Endothelial cell of umbilical vein (primary cell): ENCODE measurements around the gene F5. TPM values are rescaled to one million over a fixed set of nuclear protein-coding genes. Genes with fewer than 3 reads are reported as not detected.

Experiments
- BruUV-seq: library from RNA; stranded (reverse); fragments of 400-500 nt; replicated peaks from 2 replicates; lab custom pipeline; 2021; lab: Mats Ljungman, UMichigan
- CTCF ChIA-PET: fragments of 300-600, 350-600 bp; sonication (Branson Sonifier 250); formaldehyde crosslinking; loops from one replicate; lab custom pipeline; 2021; ENCODE audit warnings: antibody characterized with exemption, inconsistent platforms; lab: Charles Lee
- POLR2A ChIA-PET: fragments of 300-600, 350-600 bp; sonication (Branson Sonifier 250); formaldehyde crosslinking; loops from one replicate; lab custom pipeline; 2021; ENCODE audit warnings: antibody characterized with exemption, inconsistent platforms; lab: Charles Lee
- DNase-seq: peaks from one replicate; pipeline ENCODE4 v3.0.0-alpha.2; 2011; ENCODE audit warnings: low read depth, low spot score
- FAIRE-seq: peaks from 2 replicates; lab custom pipeline; 2011; peaks lifted over from hg19 to GRCh38; lab: Jason Lieb, UNC
- H2AFZ ChIP-seq: 2 replicates; pipeline ENCODE4 v1.6.0; 2012; ENCODE audit warnings: low read depth, low read length, control low read depth, inconsistent platforms
- H3K27ac ChIP-seq: 2 replicates; pipeline ENCODE4 v1.5.1; 2011; ENCODE audit warnings: low read depth, mild to moderate bottlenecking, control low read depth, low read length, moderate library complexity; ENCODE audit not compliant: insufficient read depth
- H3K27me3 ChIP-seq, 2 experiments: 2 replicates each; pipeline versions ENCODE4 v1.6.0 to v1.6.1; 2011; ENCODE audit warnings: low read length in 2 of 2, mixed read lengths in 1 of 2; ENCODE audit not compliant: control insufficient read depth in 2 of 2, insufficient read depth in 2 of 2
- H3K36me3 ChIP-seq, 2 experiments: 2 replicates in 1 of 2; 3 replicates in 1 of 2; pipeline ENCODE4 v1.5.1; 2011; ENCODE audit warnings: low read length in 2 of 2, mild to moderate bottlenecking in 1 of 2, moderate library complexity in 1 of 2; ENCODE audit not compliant: control insufficient read depth in 2 of 2, insufficient read depth in 2 of 2; ENCODE audit errors: extremely low read depth in 1 of 2
- H3K4me1 ChIP-seq: 3 replicates; pipeline ENCODE4 v1.5.1; 2011; ENCODE audit warnings: mild to moderate bottlenecking, low read length; ENCODE audit not compliant: control insufficient read depth, insufficient read depth; ENCODE audit errors: extremely low read depth
- H3K4me2 ChIP-seq: 2 replicates; pipeline ENCODE4 v1.6.1; 2011; ENCODE audit warnings: low read length, control low read depth, mixed read lengths; ENCODE audit not compliant: insufficient read depth
- H3K4me3 ChIP-seq, 3 experiments: fragments of 200-600 bp in 1 of 3; sonication (generic), shearing (Covaris generic) in 1 of 3; replicated peaks in 1 of 3; 2 replicates each; pipeline ENCODE4 v1.5.1; 2011 to 2016; ENCODE audit warnings: control low read depth in 3 of 3, low read length in 3 of 3, mild to moderate bottlenecking in 2 of 3, inconsistent platforms in 1 of 3, low read depth in 1 of 3, moderate library complexity in 1 of 3; ENCODE audit not compliant: insufficient read depth in 1 of 3
- H3K79me2 ChIP-seq: 2 replicates; pipeline ENCODE4 v1.6.0; 2012; ENCODE audit warnings: low read length, inconsistent platforms; ENCODE audit not compliant: control insufficient read depth, insufficient read depth
- H3K9ac ChIP-seq: replicated peaks from 2 replicates; pipeline ENCODE3; 2011; ENCODE audit warnings: low read length, control low read depth; ENCODE audit not compliant: insufficient read depth; ENCODE audit errors: extremely low read depth
- H3K9me1 ChIP-seq: replicated peaks from 3 replicates; pipeline ENCODE4 v1.6.0; 2011; ENCODE audit warnings: mild to moderate bottlenecking, low read length; ENCODE audit not compliant: control insufficient read depth, insufficient read depth; ENCODE audit errors: extremely low read depth
- H3K9me3 ChIP-seq: replicated peaks from 2 replicates; pipeline ENCODE4 v1.5.1; 2012; ENCODE audit warnings: low read length, inconsistent platforms; ENCODE audit not compliant: control insufficient read depth, insufficient read depth
- H4K20me1 ChIP-seq: replicated peaks from 2 replicates; pipeline ENCODE3; 2011; ENCODE audit warnings: mild to moderate bottlenecking, low read length; ENCODE audit not compliant: control insufficient read depth, insufficient read depth; ENCODE audit errors: extremely low read depth
- CTCF ChIP-seq, 2 donors: IDR thresholded peaks; 1 replicate in 1 of 2; 2 replicates in 1 of 2; pipeline ENCODE4 v1.5.1; 2011; ENCODE audit warnings: low read length in 2 of 2, mild to moderate bottlenecking in 2 of 2, moderate library complexity in 2 of 2, control low read depth in 1 of 2, inconsistent platforms in 1 of 2, low read depth in 1 of 2; ENCODE audit not compliant: insufficient read depth in 1 of 2; ENCODE audit errors: extremely low read depth in 1 of 2
- EZH2 ChIP-seq: IDR thresholded peaks from 2 replicates; pipeline ENCODE4 v1.6.1; 2012; ENCODE audit warnings: borderline replicate concordance, low read depth, mild to moderate bottlenecking, moderate library complexity, low read length, inconsistent platforms; ENCODE audit not compliant: severe bottlenecking
- FOS ChIP-seq: IDR thresholded peaks from 2 replicates; pipeline ENCODE4 v1.6.1; 2011; ENCODE audit warnings: mild to moderate bottlenecking, low read length, moderate library complexity, borderline replicate concordance; ENCODE audit not compliant: insufficient read depth
- GATA2 ChIP-seq: IDR thresholded peaks from 2 replicates; pipeline ENCODE4 v1.7.0; 2011; ENCODE audit warnings: low read depth, mild to moderate bottlenecking, moderate library complexity, mixed read lengths, low read length; ENCODE audit not compliant: insufficient read length, insufficient read depth
- JUN ChIP-seq: IDR thresholded peaks from 2 replicates; pipeline ENCODE4 v1.6.1; 2011; ENCODE audit warnings: borderline replicate concordance, low read depth; ENCODE audit not compliant: insufficient read length, insufficient read depth
- MYC ChIP-seq: IDR thresholded peaks from one replicate; pipeline ENCODE4 v1.6.1; 2011; ENCODE audit warnings: mild to moderate bottlenecking, low read depth, low read length
- POLR2A ChIP-seq: IDR thresholded peaks from 2 replicates; pipeline ENCODE4 v1.6.1; 2012; ENCODE audit warnings: low read depth, mild to moderate bottlenecking, control low read depth, low read length
- POLR2AphosphoS5 ChIP-seq: IDR thresholded peaks from 2 replicates; pipeline ENCODE4 v1.6.1; 2012; ENCODE audit warnings: low read depth, mild to moderate bottlenecking, control low read depth, low read length, moderate library complexity; ENCODE audit not compliant: insufficient read depth
- dilution Hi-C: fragments of 300-500 bp; cut with MboI; formaldehyde crosslinking; loops from one replicate; pipeline ENCODE4 v1.15.0; 2019; ENCODE audit warnings: low sequenced_read_pairs; ENCODE audit not compliant: extremely low pct_ligation_motif_present
- intact Hi-C: fragments of 100-400 bp; cut with micrococcal nuclease; formaldehyde crosslinking; loops from one replicate; pipeline ENCODE4 v1.10.0; 2022
- polyA plus RNA-seq, 4 experiments: library from polyadenylated mRNA; depleted of rRNA in 3 of 4; stranded (reverse) in 3 of 4; unstranded in 1 of 4; fragments of >200 nt; gene quantifications; 2 replicates each; pipeline versions ENCODE4 v1.2.1 to v1.2.3, GENCODE V29; 2011 to 2012; ENCODE audit warnings: missing spikeins in 1 of 4
- total RNA-seq: library from RNA; stranded (reverse); gene quantifications from 2 replicates; pipeline ENCODE4 v1.2.3, GENCODE V29; 2021
- TF ChIP-seq, protein P1 (sequence below): IDR thresholded peaks from 2 replicates; pipeline ENCODE4 v1.6.1; 2011; ENCODE audit not compliant: insufficient read depth, insufficient read length

Gene F5
- total and polyA plus RNA-seq, 2 donors (not counting 3 experiments of a cell fraction or from before 2014, with no cell fraction given), result not detected

- FAIRE-seq, result no peak
- no peak overlapping the region for H3K4me3 ChIP-seq
- ChIA-PET CTCF (interaction anchor here (0.8 to 2.7 kb wide), 17 partner anchors 10 to 1243 kb away, joined by 3 to 93 read pairs (median 4); partner anchors contain the start of genes METTL18 and SCYL3), POLR2A (interaction anchor here (0.7 kb wide), 1 partner anchor 224 kb away, joined by 3 read pairs; no protein-coding TSS in a partner anchor)
- H3K4me2 ChIP-seq, result no peak overlapping the region
- dilution Hi-C loops (no loop called here), intact Hi-C loops (loop anchor here (1.0 kb wide), 2 partner anchors 126 to 223 kb away; no protein-coding TSS in a partner anchor)
- peak overlapping the region; percentile 15 for H2AFZ ChIP-seq
- H3K9me1 ChIP-seq, result no peaks in the 10 kb centered on the region
- no peak for TF ChIP-seq EZH2
- no peak for TF ChIP-seq POLR2A
- no peak for TF ChIP-seq MYC
- TF ChIP-seq GATA2, result no peak
- TF ChIP-seq FOS, result no peak
- TF ChIP-seq, protein P1, sequence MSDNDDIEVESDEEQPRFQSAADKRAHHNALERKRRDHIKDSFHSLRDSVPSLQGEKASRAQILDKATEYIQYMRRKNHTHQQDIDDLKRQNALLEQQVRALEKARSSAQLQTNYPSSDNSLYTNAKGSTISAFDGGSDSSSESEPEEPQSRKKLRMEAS, result no peak
- TF ChIP-seq CTCF (IDR thresholded peaks at IDR 0.05; ENCODE audit: extremely low read depth in 1 of 2, insufficient read depth in 1 of 2, low read depth in 1 of 2, low read length in 2 of 2), result no peak
- TF ChIP-seq JUN, result no peak
- no peak for TF ChIP-seq POLR2AphosphoS5
- no peak for DNase-seq
- no peaks in the 10 kb centered on the region for H3K9me3 ChIP-seq
- no peaks in the 10 kb centered on the region for H3K4me1 ChIP-seq
- H3K36me3 ChIP-seq, result no peaks in the 10 kb centered on the region
- no peak overlapping the region for H3K27ac ChIP-seq
- no peaks in the 10 kb centered on the region for H4K20me1 ChIP-seq
- H3K79me2 ChIP-seq, result no peaks in the 10 kb centered on the region
- no TSS peak for BruUV-seq
- peaks cover 0 to 4% of the 10 kb centered on the region in 2 experiments for H3K27me3 ChIP-seq
- H3K9ac ChIP-seq, result no peak overlapping the region
These were observed 250 bp downstream of the F5 start for GRCh38 chr1:169586067-169586394.
